ENCODE data around the gene NCOR2.

The NCOR2 gene

DNA sequence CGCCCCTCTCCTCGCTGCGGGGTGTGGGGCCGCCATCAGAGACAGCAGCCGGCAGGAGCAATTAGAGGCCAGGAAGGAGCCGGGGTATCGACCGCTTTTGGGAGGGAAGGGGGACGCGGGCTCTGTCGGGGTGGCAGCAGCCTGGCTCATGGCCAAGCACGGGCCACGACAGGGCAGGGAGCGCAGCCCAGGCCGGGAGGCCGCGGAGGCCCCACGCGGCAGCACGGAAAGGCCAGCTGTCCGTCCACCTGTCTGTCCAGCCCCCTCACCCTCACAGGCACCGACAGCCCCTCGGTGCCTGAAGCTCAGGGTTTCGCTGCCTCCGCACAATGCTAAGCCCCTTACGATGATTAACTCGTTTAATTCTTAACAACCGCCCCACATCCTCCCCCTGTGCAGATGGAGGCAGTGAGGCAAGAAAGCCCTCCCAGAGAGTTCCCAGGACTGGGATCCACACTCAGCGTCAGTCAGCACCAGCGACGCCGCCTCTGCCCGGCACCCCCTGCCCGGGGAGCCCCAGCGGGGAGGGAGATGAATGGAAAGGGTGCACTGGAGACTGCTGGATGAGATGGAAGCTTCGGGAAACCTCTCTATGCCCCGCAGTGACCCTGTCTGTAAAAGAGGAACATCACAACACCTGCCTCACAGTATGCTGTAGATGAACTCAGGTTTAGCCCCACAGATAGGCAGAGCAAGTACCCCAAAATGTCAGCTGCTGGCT is 23.7 kb downstream of the NCOR2 start:
- no peak for DNase-seq (ENCODE audit: low spot score)

DNA sequence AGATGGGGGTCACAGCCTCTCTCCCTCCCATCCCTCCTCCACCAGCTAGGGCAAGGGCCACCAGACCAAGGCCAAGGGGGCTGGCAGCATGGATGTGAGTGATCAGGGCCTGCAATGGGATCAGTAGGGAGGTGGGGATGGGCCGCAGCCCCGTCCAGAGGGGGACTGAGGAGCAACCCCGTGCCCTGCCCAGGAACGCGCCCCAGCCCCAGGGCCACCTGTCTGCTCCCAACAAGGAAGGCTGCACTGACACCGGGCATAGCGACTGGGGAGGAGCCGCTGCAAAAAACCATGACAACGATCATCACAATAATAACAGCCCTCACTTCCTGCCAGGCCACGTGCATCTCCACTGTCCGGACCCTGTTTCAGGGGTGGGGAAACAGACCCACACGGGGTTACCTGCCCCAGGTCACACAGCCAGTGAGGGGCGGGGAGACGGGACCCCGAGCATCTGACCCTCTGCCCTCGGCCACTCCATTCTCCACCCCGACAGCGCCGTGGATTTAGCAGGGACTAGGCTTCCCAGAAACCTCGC is 24.3 kb downstream of the NCOR2 start:
- DNase-seq (ENCODE audit: low spot score), result peak; percentile 85

DNA sequence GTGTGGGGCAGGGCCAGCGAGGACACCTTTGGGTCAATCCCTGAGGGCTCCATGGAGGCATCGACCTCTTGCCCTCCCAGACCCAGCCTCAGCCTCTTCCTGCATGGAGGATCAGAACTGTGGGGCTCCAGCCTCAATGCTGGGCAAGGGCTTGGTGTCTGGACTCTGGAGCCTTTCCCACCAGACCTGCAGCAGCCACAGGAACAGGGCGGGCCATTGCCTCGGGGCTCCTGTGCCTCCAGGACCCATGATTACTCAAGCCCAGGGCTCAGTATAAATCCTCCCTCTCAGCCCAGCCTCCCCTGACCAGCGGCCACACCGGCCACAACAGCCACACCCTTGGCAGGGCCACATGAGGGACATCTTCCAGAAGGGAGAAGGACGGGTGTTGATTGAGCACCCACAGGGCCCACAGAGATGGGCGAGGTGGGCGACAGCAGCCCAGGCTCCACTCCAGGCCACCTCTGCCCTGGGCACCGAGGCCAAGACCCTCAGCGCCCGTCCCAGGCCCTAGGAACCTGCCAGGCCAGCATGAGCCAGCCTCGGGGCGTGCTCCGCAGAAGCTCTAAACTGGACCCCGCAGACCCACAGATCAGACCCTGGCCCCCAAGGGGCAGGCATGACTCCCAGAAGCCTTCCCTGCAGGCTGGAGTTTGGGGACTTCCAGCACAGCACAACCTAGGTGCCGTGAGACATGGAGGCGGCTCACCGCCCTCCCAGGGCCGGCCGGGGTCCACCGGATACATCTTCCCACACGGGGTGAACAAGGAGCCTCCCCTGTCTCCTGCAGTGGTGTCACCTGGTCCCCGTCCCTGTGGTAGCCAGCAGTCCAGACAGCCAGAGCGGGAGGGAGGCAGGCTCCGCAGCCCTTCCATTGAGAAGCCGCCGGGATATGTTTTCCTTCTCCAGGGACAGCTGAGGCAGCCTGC is 25.1 kb downstream of the NCOR2 start:
- DNase-seq (ENCODE audit: low spot score), result no peak

DNA sequence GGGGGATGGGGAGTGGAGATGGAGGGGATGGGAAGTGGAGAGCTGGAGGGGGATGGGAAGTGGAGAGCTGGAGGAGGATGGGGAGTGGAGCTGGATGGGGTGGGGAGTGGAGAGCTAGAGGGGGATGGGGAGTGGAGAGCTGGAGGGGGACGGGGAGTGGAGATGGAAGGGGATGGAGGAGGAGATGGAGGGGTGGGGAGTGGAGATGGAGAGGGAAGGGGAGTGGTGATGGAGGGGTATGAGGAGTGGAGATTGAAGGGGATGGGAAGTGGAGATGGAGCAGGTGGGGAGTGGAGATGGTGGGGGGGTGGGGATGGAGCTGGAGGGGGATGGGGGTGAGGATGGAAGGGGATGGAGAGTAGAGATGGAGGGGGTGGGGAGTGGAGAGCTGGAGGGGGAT is 26.1 kb downstream of the NCOR2 start:
- DNase-seq (ENCODE audit: low spot score), result no peak

DNA sequence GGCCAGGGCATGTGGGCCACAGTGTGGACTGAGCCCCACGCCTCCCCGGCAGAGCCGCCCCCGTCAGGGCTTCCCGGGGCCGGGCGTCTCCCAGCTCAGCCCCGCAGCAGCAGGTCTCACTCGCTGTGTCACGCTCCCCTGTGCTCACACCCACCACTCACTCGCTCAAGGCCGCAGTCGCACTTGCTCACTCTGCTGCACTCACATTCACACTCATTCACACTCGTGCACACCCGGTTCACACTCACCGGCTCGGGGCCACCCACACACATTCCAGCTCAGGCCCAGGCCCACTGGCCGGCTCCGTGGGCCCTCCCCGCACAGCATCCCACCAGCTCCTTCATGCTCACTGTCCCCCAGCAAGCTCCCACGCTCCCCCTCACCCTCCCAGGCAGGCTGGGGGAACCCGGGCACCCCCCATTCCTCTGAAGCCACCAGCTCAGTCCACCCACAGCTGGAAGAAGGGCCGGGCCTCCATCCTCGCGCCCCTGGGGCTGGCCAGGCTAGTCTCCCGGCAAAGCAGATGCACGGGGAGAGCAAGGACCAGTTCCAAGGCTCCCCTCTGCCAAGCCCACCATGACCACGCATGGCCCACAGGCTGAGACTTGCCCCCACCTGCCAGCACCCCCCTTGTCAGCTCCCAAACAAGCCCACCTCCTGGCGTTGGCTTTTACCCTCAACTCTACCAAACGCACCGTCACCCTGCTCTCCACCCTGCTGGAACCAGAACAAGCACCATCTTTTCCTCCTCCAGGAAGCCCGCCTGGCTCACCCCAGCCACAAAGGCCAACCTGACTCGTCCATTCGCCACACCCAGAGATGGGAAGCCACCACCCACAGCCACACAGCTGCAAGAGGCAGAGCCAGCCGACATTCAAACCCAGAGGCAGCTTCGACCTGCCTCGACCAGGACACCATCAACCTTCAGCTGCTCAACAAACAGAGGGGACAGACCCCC is 28.0 kb downstream of the NCOR2 start:
- no peak for DNase-seq (ENCODE audit: low spot score)

DNA sequence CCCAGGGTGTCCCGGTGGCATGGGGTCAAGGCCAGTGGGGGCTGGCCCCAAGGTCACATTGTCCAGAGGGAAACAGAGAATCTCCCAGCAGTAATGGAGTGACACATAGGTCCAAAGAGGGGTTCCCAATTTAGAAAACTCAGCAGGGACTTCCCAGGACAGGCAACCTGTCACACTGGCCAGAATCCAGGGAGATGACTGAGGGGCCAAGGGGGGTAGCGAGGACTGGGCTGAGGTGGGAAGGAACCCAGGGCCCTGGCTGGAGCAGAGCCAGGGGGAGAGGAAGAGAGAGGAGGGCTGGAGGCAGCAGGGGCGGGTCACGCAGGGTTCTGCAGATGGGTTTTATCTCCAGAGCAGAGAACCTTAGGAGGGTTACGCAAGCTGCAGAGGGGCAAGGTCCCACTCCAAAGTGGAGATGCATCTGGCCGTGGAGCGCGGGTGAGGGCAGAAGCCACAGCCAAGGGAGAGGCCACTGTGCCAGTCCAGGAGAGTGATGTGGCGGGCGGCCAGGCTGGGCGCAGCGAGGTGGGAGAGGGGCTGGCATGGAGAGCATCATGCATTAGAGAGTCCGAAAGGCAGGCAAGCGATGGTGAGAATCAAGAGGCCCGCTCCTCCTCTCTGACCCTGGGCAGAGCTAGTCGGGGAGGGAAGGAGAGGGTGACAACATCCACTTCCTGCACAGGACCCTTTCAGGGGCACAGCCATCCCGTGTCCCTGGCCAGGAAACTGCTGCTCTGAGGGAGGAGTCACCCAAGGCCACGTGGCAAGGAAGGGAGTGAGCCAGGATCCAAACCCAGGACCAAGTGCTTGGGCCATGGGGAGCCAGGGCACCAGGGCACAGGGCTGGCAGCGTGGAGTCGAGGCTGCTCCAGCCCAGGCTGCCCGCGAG is 29.0 kb downstream of the NCOR2 start:
- no peak for DNase-seq (ENCODE audit: low spot score)

DNA sequence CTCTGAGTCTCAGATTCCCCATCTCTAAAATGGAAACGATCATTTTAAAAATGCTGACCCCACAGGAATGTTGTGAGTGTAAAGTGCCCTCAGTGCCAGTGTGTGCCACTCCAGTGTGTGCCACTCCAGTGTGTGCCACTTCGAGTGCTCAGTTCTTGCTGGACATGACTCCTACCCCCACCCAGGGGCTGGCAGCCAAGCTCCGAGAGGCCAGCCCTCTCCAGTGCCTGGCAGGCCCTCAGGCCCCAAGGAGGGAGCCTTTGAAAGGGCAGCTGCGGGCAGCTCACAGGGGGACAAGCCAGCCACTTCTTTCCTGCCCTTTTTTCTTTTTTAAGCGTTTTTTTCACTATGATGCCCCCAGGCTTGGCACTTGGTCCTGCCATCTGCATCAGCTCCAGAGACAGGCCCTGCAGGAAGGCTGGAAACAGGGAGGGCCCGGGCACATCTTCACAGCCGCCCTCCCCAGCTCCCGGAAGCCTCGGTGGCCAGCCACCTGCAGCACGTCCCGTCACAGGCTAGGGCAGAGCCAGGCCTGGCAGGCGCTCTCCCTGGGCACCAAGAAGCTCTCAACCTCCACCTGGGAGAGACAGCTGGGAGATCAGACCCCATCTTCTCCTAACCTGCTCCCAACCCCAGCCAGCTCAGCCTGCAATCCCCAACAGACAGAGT is 29.8 kb downstream of the NCOR2 start:
- DNase-seq (ENCODE audit: low spot score), result no peak

DNA sequence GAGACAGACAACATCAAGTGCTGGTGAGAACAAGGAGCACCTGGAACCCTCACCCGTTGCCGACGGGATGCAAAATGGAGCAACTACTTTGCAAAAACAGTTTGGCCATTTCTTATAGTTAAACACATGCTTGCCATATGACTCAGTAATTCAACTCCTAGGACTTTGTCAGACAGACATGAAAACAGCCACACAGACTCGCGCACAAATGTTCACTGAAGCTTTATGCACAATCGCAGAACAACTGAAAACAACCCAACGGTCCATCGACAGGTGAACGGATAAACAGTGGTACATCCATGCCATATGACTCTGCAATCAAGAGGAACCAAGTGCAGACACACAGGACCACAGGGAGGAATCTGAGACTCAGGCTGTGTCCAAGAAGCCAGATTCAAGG is 30.8 kb downstream of the NCOR2 start:
- no peak for DNase-seq (ENCODE audit: low spot score)

DNA sequence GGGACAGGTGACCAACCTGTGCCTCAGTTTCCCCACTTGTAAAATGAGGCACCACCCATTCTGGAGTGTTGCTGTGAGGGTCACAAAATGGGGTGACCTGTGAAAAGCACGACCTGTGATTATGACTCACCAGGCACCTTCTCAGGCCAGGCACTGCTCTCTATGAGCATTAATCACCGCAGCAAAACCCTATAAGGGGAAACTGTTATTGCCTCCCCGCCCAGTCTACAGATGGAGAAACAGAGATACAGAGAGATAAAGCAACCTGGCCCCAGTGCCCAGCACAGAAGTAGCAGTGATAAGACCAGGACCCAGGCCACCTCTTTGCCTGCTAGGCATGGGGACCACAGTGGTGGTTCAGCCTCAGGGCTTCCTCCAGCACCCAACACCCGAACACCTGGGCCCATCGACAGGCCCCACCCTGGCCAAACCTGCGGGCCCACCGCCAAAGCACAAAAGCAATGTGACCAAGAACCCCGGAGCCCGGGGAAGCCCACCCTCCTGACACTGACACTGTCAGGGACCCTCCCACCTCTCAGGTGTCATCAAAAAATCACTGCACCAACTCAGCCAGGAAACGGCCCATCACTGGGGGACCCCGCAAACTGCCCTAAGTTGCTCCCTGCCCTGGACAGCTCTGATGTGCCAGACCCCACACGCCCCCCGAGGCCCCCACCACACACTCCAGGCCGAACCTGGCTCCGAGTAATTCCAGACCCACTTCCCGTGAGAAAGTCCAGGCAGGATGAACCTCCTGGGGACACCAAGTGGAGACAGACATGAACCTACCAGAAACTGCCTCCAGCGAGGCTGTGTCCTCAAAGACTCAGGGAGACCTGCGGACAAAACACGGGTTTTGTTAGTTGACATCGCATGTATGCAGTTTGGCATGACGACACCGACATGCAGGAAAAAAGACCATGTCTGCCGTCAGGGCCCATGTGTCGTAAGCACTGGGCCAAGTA is 32.4 kb downstream of the NCOR2 start:
- no peak for DNase-seq (ENCODE audit: low spot score)

DNA sequence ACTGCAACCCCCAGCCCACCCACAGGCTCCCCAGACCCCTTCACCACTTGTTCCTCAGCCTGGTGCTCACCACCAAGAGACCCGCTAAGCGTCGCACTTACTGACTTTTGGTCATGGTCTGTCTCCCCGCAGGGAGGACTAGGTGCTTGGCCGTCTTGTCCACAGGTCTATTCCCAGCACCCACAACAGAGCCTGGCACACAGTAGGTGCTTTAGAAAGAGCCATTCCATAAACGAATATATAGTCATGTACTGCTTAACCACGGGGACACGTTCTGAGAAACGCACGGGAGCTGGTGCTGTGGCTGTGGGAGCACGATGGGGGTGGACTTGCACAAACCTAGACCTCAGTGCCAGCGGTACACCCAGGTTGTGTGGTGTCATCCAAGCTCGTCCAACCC is 34.0 kb downstream of the NCOR2 start:
- DNase-seq (ENCODE audit: low spot score), result no peak

DNA sequence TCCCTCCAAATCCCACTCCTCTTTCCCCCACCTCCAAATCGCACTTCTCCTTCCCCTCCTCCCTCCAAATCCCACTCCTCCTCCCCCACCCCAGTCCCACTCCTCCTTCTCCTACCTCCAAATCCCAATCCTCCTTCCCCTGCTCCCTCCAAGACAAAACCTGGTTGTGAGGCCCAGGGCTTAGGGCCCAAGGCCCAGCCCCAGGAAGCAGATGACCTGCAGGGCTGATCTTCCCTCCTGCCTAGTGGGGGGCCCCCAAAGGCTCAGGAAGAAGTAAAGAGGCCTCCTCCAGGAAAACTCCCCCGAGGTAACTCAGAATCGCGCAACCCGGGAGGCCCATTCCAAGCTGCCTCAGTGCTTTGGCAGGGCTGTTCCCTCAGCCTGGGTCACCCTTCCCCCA is 34.4 kb downstream of the NCOR2 start:
- DNase-seq (ENCODE audit: low spot score), result no peak

DNA sequence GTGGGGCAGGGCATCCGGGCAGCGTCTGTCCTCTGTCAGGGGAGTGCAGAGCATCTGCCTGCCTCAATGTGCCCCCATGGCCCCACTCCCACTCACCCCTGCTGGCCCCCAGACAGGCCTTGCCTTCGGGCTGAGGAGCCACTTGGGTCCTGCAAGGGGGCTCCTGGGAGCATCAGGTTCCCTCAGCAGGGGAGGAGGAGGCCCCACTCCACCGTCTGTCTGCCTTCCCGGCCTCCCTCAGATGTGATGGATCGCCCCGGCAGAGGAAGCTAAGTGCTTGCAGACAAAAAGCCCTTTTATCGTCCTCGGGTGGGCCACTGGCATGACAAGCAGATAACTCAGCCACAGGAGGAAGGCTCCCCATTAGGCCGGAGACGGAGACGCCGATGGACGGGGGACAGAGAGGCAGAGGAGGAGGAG is 35.1 kb downstream of the NCOR2 start:
- DNase-seq (ENCODE audit: low spot score), result no peak

DNA sequence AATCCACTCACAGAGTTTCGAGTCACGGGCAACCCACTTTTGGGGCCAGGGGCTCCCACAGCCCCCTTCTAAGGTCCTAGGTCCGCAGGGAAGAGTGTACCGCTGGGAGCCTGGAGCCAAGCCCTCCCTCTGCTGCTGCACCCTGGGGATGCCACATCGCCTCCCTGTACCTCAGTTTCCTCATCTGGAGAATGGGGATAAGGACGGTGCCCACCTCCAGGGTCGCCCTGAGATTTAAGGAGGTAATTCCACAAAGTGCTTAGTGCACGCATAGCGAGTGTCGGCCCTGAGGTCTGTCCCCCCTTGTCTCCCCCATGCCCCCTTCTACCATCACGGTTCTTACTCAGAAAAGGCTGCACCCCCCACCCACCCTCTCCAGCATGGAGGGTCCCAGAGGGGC is 35.5 kb downstream of the NCOR2 start:
- DNase-seq (ENCODE audit: low spot score), result no peak

DNA sequence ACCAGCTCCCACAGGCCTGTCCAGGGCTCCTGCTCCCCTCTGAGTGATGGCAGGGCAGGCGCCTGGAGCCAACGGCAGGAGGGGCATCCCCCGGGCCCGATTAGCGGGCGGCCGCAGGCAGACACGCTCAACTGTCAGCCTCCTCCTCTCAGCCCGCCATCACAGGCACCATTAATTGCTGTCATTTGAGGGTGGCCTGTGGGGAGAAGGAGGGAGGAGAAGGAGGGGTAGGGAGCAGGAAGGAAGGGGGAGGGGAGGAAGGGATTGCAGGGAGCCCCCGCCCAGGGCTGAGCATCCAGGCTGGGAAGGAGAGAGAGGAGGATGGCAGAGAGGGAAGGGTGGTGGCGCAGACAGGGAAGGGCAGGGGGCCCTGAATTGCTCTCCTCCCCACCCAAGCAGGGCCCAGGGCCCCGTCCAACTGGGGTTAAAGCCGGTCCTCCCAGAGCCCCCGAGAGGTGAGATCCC is 36.1 kb downstream of the NCOR2 start:
- no peak for DNase-seq (ENCODE audit: low spot score)

DNA sequence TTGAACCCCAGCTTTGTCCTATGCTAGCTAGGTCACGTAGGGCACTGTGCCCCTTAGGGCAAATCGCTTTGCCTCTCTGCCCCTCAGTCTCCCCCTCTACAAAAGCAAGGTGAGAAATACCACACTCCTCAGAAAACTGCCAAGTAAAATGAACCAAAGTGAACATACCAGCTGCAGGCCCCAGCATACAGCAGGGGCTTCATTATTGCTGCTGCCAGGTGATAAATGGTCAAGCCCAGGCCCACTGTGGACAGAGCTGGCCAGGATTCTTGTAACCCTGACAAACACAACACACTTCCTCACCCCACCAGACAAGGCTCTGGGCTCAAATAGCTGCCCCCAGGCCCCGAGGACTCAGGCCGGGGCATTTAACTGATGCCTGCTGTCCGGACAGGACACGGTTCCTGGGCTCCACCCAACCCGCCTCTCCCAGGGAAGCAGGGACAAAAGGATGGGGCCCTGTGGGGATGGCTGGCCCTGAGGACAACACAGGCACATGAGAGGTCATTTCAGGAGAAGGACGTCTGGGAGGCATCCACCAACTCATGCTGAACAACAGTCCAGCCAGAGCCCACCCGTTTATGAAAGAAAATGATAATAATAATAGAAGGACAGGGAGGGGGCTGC is 36.7 kb downstream of the NCOR2 start:
- DNase-seq (ENCODE audit: low spot score), result no peak

DNA sequence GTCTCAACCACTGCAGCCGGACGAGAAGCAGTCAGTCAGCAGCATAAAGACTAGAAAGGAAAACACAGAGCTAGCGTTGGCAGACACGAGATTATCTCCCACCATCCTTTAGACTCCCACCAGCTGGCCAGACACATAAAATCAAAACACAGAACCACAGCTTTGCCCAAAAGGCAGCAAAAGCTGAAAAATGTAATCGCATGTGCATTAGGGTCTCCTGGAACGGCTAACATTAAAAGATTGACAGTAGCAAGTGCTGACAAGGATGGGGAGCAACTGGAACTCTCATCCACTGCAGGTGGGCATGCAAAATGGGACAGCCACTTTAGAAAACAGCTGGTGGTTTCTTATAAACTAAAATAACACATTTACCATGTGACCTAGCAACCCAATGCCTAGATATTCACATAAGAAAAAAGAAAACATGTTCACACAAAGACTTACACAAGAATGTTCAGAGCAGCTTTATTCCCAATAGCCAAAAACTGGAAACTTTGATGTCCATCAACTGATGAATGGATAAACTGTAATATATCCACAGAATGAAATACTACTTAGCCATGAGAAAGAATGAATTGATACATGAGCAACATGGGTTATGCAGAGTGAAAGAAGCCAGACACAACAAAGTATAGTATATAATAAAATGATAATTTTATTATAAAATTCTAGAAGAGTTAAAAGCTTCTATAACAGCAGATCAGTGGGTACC is 37.7 kb downstream of the NCOR2 start:
- no peak for DNase-seq (ENCODE audit: low spot score)

DNA sequence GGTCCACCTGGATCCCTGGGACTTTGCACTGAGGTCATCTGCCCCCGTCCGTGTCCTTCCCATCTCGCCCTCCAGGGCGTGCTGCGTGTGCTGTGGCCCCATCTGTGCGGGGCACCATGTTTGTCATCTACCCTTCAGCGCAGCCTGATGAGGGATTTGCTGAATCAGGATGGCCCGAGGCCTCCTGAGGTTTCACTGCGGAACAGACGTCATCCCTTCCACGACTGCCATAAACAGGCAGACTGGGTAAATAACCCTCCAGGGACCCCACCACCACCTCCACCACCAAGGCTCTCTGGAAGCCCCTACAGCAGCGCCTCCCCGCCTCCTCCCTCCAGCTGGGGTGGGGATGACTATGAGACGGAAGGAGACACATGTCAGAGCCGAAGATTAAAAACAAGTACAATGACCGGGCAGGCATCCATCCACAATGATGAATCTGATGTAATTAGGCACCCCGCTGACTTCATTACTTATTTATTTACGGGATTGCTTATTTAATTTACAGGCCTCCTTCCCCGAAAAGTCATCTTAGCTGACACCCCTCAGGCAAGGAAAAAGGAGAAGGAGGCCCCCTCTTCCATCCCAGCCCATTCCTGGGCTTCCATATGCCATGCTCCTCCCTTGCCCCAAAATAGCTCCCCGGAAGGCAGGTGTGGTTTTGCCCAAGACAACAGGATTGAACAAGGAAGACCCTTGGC is 39.4 kb downstream of the NCOR2 start:
- no peak for DNase-seq (ENCODE audit: low spot score)
